ENCODE results near the gene PTPRE. TPM values are rescaled to one million over a fixed set of nuclear protein-coding genes. Genes with fewer than 3 reads are reported as not detected.

Gene PTPRE
- total RNA-seq, 1 experiment from 2014 or later = 0.70 TPM

DNA sequence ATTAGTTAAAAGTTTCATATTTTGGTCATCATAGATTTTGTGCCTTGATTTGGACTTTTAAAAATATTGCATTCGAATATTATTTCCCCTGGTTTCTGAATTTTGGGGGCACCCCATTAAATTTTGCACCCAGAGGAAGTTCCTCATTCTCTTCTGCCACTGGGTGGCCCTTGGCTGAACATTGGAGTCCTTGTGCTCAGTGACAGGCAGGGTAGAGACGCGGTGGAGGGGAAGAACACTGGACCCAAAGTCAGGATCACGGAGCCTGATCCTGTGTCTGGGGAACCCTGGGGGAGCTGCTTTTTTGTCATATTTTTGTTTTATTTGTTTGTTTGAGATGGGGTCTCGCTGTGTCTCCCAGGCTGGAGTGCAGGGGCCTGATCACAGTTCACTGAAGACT, 144.6 kb downstream of the PTPRE start:
- no peak overlapping the region for H3K4me2 ChIP-seq (ENCODE audit: insufficient read depth, insufficient read length, low read length)
- DNase-seq = no peak
- no peak overlapping the region for H3K56ac ChIP-seq (ENCODE audit: insufficient read length, low read depth, low read length)
- TF ChIP-seq, protein P1, sequence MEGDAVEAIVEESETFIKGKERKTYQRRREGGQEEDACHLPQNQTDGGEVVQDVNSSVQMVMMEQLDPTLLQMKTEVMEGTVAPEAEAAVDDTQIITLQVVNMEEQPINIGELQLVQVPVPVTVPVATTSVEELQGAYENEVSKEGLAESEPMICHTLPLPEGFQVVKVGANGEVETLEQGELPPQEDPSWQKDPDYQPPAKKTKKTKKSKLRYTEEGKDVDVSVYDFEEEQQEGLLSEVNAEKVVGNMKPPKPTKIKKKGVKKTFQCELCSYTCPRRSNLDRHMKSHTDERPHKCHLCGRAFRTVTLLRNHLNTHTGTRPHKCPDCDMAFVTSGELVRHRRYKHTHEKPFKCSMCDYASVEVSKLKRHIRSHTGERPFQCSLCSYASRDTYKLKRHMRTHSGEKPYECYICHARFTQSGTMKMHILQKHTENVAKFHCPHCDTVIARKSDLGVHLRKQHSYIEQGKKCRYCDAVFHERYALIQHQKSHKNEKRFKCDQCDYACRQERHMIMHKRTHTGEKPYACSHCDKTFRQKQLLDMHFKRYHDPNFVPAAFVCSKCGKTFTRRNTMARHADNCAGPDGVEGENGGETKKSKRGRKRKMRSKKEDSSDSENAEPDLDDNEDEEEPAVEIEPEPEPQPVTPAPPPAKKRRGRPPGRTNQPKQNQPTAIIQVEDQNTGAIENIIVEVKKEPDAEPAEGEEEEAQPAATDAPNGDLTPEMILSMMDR (conservative IDR thresholded peaks at IDR 0.05) = no peak
- H3K18ac ChIP-seq (ENCODE audit: insufficient read length, low read depth, low read length) = no peak overlapping the region
- no peak overlapping the region for H2BK20ac ChIP-seq (ENCODE audit: low read depth, low read length, poor library complexity, severe bottlenecking)
- no peak overlapping the region for H2AFZ ChIP-seq (ENCODE audit: low read length)
- H3K79me2 ChIP-seq (ENCODE audit: insufficient read depth, low read length) = no peaks in the 10 kb centered on the region
- Mint-ChIP-seq H3K36me3 (ENCODE audit: insufficient read depth in 1 of 3, low read depth in 3 of 3) (no peaks in the 10 kb centered on the region), H3K27me3 (ENCODE audit: low read depth) (0 out of 2 replicates have a peak, but pooled peaks cover 3% of the 10 kb centered on the region), H3K4me1 (peaks cover 11 to 16% of the 10 kb centered on the region in 2 experiments), H3K4me3 (no peak overlapping the region), H3K9me3 (no peaks in the 10 kb centered on the region), H3K27ac (no peak overlapping the region)
- H3K79me1 ChIP-seq (ENCODE audit: insufficient read depth, low read depth, low read length, poor library complexity, severe bottlenecking) = no peaks in the 10 kb centered on the region
- no peak overlapping the region for H3K4ac ChIP-seq (ENCODE audit: low read depth, low read length)
- no peak overlapping the region for H2BK12ac ChIP-seq (ENCODE audit: insufficient read length, low read depth, low read length)
- peaks cover 4% of the 10 kb centered on the region for H3K23me2 ChIP-seq (ENCODE audit: insufficient read length, low read depth, low read length, poor library complexity, severe bottlenecking)
- H4K91ac ChIP-seq (ENCODE audit: insufficient read length, low read depth, low read length) = no peak overlapping the region
- no CpG with 5 or more reads among the region's 5 CpGs for WGBS (ENCODE audit: extremely low coverage, insufficient read length, low lambda C conversion rate)
- no peak overlapping the region for H4K5ac ChIP-seq (ENCODE audit: insufficient read length, low read depth, low read length)
- H2BK15ac ChIP-seq (ENCODE audit: low read depth, low read length) = no peak overlapping the region
- no peaks in the 10 kb centered on the region for H4K20me1 ChIP-seq (ENCODE audit: control insufficient read depth, insufficient read depth, insufficient read length)
- no peak overlapping the region for H2AK5ac ChIP-seq (ENCODE audit: insufficient read length, low read length)
- H3K14ac ChIP-seq (ENCODE audit: insufficient read depth, low read length) = no peak overlapping the region
- no peak overlapping the region for H3K23ac ChIP-seq (ENCODE audit: insufficient read length, low read depth, low read length)
- no peak overlapping the region for H3T11ph ChIP-seq (ENCODE audit: low read length)
- H3K9me3 ChIP-seq (ENCODE audit: control insufficient read depth, low read depth, low read length) = no peaks in the 10 kb centered on the region
- no peaks in the 10 kb centered on the region for H3K4me1 ChIP-seq (ENCODE audit: insufficient read depth, low read length)
- no peak overlapping the region for H4K8ac ChIP-seq (replicated peaks; ENCODE audit: insufficient read length, low read depth, low read length)
- no peak overlapping the region for H2BK5ac ChIP-seq (ENCODE audit: insufficient read length, low read length)
- H2BK120ac ChIP-seq (ENCODE audit: low read depth, low read length, poor library complexity, severe bottlenecking) = no peak overlapping the region
- H3K27me3 ChIP-seq (ENCODE audit: insufficient read depth, low read length) = no peaks in the 10 kb centered on the region
- no peak overlapping the region for H3K9ac ChIP-seq (ENCODE audit: extremely low read depth, insufficient read length, low read length)
- no peak overlapping the region for H3K27ac ChIP-seq (ENCODE audit: insufficient read length, low read depth, low read length)

Data from H9 (cell line).